ENCODE results near the gene POMC.
"Not testable (repeated sequence)": the region's sequence is repeated elsewhere in the genome, so short reads cannot be mapped to it uniquely, and the experiment has no call there.

POMC gene

GRCh38 chr2:25168256-25169072 is at the start of gene POMC:
Gene POMC (minus strand): TSS chr2:25168580. CDS start chr2:25164772, 3,808 bp downstream.
- peak; percentile 65 for DNase-seq

DNA sequence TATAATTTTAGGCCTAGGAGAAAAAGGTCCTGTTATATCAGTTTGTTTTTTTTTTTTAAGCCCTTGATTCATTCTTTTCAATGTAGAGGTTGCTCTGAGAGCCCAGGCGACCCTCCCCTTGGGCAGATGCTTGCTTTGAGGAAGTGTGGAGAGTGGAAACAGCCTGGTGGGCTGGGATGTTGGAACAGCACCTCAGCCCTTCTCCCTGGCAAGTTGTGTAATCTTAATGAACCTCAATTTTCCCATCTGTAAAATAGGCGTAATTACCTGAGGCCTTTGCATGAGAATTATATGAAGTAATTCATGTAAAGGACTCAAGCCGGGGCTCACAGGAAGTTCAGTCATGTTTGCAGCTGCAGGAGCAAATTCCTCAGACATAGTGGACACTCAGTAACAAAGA is 49.7 kb upstream of the POMC start:
- peak; percentile 42 for DNase-seq

DNA sequence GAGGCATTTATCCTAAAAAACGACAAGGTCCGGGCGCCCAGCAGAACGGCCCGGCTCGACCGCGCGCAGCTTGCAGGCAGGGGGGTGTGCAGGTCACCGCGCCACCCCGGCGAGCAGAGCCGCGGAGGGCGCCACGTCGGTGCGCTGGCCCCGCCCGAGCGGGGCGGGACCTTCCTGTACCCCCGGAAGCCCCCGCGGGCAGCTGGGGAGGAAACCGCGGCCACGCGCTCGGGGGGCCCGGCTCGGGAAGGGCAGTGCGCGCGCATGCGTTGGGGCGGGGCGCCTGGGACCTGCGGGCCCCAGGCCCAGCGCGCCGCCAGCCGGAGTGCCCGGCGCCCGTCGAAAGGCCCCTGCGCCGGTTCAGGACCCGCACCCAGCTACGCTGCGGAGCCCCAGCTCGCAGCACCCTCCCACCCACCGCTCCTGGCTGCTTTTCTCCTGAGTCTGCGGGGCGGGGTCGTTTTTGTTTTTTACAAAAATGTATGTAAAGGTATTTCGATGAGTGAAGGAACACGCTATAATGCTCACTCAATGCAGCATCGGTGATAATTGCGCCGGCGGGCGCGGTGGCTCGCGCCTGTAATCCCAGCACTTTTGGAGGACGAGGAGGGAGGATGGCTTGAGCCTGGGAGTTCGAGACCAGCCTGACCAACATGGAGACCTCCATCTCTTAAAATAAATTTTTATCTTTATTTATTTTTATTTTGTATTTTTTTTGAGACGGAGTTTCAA is 47.7 kb upstream of the POMC start:
- DNase-seq, result peak; percentile 96

DNA sequence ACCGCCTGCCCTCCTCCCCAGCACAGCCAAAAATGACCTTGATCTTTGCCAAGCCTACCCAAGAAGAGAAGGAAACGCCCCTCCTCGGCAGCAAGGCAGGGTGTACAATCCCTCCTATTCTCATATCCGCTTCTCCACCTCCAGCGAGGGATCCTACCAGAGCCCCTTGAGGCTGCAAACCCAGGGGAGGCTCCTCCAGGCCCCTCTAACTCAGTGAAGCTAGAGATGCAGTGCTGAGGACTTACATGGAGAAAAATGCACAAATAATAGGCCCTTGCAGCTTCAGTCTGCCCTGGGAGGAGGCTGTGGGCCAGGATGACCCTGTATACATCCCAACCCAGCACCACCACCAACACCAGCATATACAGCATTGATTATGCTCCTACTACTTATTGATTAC is 46.9 kb upstream of the POMC start:
- no peak for DNase-seq

- no peak for DNase-seq
These were observed 44.8 kb upstream of the POMC start for GRCh38 chr2:25213229-25213628.

DNA sequence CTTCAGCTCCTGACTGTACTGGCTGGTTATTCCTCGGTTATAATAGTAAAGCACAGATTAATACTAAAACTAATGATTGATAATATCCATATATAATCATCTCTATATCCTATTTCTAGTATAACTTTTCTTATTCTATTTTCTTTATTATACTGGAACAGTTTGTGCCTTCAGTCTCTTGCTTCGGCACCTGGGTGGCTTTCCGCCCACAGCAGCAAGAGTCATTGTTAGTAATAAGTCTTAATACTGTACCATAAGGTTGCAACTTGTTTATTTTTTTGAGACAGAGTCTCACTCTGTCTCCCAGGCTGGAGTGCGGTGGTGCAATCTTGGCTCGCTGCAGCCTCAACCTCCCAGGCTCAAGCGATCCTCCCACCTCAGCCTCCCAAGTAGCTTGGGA is 42.5 kb upstream of the POMC start:
- not testable (repeated sequence) for DNase-seq

GRCh38 chr2:25207078-25207545 is 38.7 kb upstream of the POMC start:
- peak; percentile 63 for DNase-seq

GRCh38 chr2:25204190-25204838 is 35.9 kb upstream of the POMC start:
- DNase-seq, result peak; percentile 64

- DNase-seq, result peak; percentile 46
These were observed 33.9 kb upstream of the POMC start for GRCh38 chr2:25202275-25202674.

GRCh38 chr2:25201794-25202193 is 33.4 kb upstream of the POMC start:
- DNase-seq, result no peak

GRCh38 chr2:25201265-25201664 is 32.9 kb upstream of the POMC start:
- peak; percentile 46 for DNase-seq

DNA sequence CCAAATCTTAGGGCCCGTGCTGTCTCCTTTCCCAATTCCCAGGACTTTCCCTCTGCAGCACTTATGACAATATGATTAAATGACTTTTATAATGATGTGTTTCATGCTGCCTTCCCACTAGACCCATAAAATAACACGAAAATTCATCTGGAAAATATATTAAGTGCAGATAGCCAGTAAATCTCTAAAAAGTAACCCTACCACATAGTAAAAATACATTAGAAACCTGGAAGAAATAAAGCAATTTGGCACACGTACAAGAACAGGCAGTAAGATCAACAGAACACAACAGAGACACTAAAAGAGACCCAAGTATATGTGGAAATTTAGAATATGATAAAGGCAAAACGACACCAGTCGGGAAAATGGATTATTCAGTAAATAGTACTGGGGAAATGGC is 30.2 kb upstream of the POMC start:
- no peak for DNase-seq

DNA sequence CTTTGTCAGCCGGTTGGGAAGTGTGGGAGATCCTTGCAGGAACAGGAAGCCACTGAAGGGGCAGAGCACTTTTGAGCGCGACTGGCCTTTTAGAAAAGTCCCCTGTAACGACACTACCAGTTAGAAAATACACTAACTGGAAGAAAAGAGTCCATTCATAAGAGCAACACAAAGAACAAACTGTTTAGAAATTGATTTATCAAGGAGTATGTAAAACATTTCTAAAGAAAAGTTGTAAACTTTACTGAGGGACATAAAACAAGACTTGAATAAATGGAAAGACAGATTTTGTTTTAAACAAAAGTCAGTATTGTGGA is 29.8 kb upstream of the POMC start:
- no peak for DNase-seq

- no peak for DNase-seq
These were observed 29.2 kb upstream of the POMC start for GRCh38 chr2:25197336-25198208.

- no peak for DNase-seq
These were observed 26.3 kb upstream of the POMC start for GRCh38 chr2:25194576-25195122.

- no peak for DNase-seq
These were observed 22.2 kb upstream of the POMC start for GRCh38 chr2:25190536-25190935.

GRCh38 chr2:25188405-25188804 is 20.0 kb upstream of the POMC start:
- no peak for DNase-seq

DNA sequence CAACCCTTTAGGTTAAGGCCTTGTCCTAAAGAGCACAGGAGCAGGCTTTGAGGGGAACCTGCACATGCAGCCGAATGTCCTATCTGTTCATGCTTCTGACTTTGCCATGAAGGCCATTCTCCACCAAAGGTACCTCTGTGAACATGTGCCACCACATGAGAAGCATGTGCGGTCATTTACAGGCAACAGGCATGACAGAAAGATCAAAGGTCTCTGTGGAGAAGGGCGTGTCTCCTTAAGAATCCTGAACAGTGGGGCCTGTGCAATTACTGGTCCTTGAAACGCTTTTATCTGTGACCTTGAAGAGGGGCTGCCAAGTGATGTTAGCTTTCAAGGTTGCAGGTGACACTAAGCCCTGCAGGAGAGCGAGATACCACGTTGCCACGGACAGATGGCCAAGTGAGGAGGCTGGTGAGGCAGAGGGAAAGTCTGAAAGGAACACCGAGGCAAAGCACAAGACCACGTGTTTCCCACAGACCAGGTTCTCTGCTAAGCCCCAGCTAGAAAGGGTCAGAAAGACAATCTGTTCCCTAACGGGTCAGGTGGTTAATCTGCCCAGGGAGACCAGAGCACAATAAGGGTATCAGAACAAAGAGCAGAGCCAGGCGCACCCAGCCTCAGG is 19.5 kb upstream of the POMC start:
- DNase-seq, result no peak

GRCh38 chr2:25184254-25184653 is 15.9 kb upstream of the POMC start:
- DNase-seq, result no peak

DNA sequence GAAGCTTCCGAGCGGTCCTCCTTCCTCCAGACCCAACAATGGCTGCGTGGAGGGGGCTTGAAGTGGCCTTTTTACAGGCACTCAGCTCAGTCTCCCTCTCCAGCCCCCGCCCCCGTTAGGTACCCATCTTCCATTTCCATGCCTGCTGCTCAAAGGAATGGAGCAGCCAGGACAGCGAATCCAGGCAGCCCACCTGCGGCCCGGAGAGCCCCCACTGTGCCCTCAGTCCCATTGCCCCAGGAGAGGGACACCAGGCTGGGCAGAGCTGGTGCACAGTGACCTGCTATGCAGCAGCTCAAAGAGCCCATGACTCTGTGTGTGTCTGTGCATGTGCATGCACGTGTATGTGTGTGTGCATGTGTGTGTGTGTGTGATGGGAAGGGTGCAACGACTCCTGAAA is 10.6 kb upstream of the POMC start:
- DNase-seq, result no peak

DNA sequence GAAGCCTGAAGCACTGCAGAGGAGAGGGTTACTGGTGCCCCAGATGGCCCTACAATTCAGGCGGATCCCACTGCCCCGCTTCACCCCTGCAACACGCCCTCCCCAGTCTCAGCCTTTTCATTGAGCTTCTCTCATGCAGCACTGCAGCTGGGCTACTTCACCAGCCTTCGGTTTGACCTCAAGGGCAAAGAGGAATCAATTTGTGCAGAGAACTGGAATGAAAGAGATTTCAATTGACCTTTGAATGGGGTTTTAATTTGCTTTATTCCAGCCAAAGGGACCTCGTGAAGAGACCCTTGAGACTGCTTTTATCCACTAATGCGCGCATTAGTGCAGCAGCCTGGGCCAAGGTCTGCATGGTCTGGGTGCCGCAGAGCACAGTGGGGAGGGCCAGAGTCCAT is 8.8 kb upstream of the POMC start:
- no peak for DNase-seq

GRCh38 chr2:25176541-25177181 is 8.3 kb upstream of the POMC start:
- DNase-seq, result no peak
